DMS153 treated with DMSO at 0.1 percent for 48 hours (cell line): Measurements from ENCODE around the gene SNX24.
"Not testable (repeated sequence)": the region's sequence is repeated elsewhere in the genome, so short reads cannot be mapped to it uniquely, and the experiment has no call there.

Experiments
- DNase-seq: peaks from one replicate; lab custom pipeline; 2025; ENCODE audit not compliant: unreplicated experiment; lab: John Stamatoyannopoulos, UW

The SNX24 gene

GRCh38 chr5:122959740-122960445 is 114.5 kb downstream of the SNX24 start:
- DNase-seq = no peak

DNA sequence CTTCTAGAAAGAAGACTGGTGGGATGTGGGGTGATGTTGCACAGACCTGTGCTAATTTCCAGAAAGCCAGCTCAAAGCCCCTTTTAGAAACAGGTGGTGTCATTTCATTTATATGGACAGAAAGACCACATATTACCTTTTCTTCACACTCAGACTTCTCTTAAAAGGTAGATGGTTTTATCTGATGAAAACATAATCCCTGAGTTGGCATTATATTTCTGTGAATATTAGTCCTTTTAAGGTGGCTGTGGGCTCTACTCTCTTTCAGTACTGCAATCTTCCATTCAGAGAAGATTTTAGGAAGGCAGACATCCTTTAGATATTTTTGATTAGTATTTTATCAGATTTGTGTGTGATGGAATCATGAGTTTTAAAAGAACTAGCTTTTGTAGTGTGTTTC is 117.9 kb downstream of the SNX24 start:
- DNase-seq = no peak

- no peak for DNase-seq
Measured at GRCh38 chr5:122965111-122965510, 119.7 kb downstream of the SNX24 start.

- DNase-seq = no peak
Measured at GRCh38 chr5:122967085-122967484, 121.7 kb downstream of the SNX24 start.

DNA sequence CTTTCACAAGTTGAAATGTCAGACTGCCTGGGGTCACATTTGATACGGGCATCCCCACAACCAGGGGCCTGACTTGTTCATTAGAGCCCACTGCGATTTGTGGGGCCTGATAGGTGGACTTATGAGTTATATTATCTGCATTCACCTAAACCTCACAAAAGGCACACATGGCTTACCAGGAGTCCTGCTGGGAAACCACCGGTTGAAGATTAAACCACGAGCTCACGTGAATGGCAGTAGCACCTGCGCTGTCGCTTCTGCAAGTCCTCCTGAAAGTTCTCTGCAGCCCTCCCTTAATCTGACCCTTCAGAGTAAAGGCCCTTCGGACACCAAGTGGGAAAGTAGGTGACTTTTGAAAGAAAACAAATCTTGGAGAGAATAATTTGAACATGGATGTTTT is 122.2 kb downstream of the SNX24 start:
- DNase-seq = no peak

DNA sequence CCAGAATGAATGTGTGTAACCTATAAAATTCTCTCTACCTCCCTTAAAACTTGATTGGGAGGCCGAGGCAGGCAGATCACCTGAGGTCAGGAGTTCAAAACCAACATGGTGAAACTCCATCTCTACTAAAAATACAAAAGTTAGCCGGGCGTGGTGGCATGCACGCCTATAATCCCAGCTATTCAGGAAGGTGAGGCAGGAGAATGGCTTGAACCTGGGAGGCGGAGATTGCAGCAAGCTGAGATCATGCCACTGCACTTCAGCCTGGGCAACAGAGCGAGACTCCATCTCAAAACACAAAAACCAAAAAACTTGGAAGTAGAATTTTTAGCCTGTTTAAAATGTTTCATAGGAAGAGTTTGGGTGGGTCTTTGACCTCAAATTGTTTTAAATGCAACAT is 122.6 kb downstream of the SNX24 start:
- DNase-seq = not testable (repeated sequence)

DNA sequence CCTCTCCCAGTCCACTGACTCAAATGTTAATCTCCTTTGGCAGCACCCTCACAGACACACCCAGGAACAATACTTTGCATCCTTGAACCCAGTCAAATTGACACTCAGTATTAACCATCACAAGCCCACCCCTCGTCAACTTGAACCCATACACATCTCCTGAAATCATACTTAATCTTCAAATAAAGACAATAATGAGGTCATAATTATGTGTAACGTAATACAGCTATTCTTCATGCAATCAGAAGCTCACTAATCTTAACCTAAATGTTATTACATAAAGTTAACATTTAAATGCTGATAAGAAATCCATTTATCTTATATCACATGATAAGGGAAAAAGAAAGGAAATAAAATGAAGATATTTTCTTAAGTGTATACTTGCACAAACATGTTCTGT is 125.9 kb downstream of the SNX24 start:
- DNase-seq = no peak

DNA sequence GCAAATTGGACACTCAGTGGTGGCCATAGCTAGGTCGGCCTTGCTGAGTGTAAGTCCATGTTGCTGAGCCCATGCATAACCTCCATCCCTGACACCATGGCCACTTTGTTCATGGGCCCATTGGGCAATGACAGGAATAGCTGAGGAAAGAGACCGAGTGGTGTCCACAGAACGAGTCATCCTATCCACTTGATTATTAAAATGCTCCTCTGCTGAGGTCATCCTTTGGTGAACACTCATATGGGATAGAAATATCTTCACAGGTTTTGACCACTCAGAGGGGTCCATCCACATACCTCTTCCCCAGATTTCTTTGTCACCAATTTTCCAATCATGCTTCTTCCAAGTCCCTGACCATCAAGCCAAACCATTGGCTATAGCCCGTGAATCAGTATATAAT is 127.5 kb downstream of the SNX24 start:
- DNase-seq = no peak

GRCh38 chr5:122973759-122974158 is 128.3 kb downstream of the SNX24 start:
- DNase-seq = not testable (repeated sequence)

DNA sequence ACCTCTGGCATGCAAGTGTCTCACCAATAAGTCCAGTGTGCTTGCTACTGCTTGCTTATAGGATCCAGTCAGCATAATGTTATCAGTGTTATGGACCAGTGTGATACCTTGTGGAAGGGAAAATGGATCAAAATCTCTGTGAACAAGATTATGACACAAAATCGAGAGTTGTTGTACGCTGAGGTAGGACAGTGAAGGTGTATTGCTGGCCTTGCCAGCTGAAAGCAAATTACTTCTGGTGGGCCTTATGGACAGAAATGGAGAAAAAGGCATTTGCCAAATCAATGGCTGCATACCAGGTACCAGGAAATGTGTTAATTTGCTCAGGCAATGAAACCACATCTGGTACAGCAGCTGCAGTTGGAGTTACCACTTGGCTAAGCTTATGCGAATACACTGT is 128.8 kb downstream of the SNX24 start:
- DNase-seq = not testable (repeated sequence)

DNA sequence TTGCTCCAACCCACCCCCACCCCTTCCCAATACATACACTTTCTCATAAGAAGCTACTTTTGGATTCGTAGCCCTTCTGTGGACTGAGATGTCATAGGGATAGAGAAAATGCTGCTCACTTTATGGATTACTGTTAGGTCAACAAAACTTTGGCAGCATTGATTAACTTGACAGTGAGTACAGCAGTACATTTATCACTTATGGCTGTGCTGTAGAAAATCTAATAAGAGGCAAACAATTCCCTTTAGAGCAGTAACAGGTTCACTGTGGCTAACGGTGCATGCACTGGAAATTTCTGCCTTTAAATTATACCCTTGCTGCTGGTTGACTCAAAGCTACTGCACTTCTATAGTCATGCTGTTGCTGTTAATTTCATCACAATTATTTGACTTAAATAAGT is 131.9 kb downstream of the SNX24 start:
- DNase-seq = no peak

- no peak for DNase-seq
Measured at GRCh38 chr5:122978068-122978467, 132.7 kb downstream of the SNX24 start.

DNA sequence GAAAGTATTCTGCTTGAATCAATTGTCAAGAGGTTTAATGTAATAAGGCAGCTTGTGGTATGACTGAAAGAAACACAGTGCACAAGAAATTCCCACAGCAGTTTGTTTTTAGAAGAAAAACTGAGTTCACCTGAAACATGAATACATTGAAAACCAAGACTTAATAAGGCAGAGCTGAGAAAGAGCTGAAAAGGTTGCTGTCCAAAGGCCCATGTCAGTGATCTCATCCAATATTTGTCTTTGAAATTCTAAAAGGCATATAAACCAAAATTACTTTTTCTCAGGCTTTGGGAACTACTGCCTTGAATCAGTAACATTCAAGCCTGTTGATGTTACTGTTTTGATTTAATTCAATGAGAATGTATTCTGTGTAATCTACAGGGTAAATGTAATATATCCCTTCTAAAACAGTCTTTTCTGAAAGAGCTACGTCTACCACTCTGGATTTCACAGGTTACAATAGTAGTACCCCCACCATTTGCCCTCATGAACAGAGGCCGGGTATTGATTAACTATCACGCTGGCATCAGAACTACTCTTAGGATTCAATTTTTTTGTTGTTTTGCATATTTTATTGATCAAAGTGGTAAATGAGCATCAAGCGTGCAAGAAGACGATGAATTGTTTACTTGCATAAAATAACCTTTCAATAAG is 133.4 kb downstream of the SNX24 start:
- no peak for DNase-seq

DNA sequence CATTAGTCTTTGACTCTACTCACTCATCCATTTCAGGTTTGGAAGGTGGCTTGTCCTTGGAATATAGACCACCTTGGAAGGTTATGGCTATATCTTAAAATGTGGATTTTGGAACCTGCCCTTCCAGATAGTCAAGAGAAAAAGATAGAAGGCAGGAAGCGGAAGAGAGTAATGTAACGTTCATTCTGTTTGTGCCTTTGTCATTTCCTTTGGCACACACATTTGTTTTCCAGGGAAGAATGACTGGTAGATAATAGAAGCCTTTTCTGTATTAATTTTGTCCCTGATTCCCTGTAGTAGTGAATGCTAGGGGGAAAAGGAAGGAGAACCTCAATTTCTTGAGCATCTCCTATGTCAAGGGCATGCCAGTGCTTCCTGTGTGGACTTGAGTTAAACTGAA is 136.4 kb downstream of the SNX24 start:
- no peak for DNase-seq

DNA sequence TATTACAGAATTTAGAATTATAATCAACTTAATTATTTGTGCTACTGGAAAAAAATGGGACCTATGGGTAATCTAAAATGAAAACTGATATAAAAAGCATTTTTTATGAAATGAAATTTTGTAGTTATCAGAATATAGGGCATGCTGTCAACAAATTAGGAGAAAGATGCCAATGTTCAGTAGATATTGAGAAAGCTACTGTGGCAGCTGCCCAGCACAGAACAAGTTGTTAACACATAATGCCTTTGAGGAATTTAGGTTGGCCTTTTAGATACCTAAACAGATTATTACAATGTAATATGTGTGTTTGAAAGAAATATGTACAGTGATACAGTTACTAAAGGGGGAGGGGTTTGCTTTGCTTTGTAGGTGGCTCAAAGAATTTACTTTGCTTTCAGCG is 137.0 kb downstream of the SNX24 start:
- no peak for DNase-seq

- no peak for DNase-seq
Measured at GRCh38 chr5:122984425-122984824, 139.0 kb downstream of the SNX24 start.

- DNase-seq = no peak
Measured at GRCh38 chr5:122985006-122985700, 139.7 kb downstream of the SNX24 start.

GRCh38 chr5:122985954-122986721 is 140.7 kb downstream of the SNX24 start:
- DNase-seq = no peak

GRCh38 chr5:122996091-122996490 is 150.7 kb downstream of the SNX24 start:
- no peak for DNase-seq

DNA sequence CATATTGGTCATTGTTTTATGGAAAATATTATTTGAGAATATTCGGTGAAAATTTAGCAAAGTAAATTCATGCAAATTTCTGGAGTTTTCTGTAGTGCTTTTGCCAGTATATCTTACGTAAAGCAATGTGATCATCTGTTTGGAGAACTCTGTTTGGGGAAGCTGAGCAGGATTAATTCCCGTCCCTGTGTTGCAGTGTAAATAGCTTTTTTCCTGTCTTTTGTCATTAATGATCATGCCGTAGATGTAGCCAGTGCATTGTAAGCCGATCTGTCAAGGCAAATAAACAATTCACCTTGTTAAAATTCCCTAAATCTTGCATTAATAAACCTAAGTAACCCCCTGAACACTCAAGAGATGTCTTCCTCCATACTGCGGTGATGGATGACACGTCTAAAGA is 151.9 kb downstream of the SNX24 start:
- no peak for DNase-seq

DNA sequence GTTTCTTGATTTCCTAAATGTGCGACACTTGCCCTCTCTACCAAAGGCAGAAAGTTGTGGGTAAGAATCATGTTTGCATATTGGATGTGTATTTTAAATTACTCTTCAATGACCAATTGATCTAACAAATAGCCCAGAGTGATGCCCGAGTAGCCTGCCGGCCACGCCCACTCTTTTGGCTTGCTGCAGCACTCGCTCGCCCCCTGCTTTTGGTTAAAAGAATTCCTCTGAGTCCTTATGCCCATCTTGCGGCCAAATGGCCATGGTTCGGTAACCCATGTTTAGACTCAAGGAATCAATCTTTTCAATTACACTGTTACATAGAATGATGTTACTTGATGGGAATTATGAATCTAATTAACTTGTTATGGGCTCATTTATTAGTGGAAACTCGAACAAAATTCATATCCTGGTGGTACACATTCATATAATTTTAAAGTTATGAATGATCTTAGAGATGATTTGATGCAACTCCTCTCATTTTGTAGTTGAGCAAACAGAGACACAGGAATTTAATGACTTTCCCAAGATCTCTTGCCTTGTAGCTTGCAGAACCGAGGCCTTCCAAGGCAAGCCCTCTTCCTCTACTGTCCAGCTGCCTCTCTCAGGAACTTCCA is 154.6 kb downstream of the SNX24 start:
- DNase-seq = no peak
